Adrenal gland (tissue), 12 donors: ENCODE results near the gene PPIL4. TPM values are rescaled to one million over a fixed set of nuclear protein-coding genes. Genes with fewer than 3 reads are reported as not detected.

ENCODE experiments used
- DNase-seq, 7 donors: peaks; one replicate each; pipeline ENCODE4 v3.0.0-alpha.2; 2019 to 2020
- H3K27ac ChIP-seq, 5 donors: fragments of 200-600 bp; sonication (generic) in 4 of 5; 1 replicate in 3 of 5; 2 replicates in 2 of 5; pipeline versions ENCODE4 v1.5.1 to v1.8.0; 2016 to 2020; ENCODE audit warnings: mild to moderate bottlenecking in 1 of 5
- H3K27me3 ChIP-seq: fragments of 200-600 bp; 2 replicates; pipeline ENCODE4 v1.8.0; 2021
- H3K36me3 ChIP-seq, 2 donors: fragments of 200-600 bp; replicated peaks in 1 of 2; 1 replicate in 1 of 2; 2 replicates in 1 of 2; pipeline versions ENCODE4 v1.5.1 to v1.8.0; 2018 to 2022
- H3K4me1 ChIP-seq, 2 donors: fragments of 200-600 bp; replicated peaks in 1 of 2; 1 replicate in 1 of 2; 2 replicates in 1 of 2; pipeline versions ENCODE4 v1.5.1 to v1.8.0; 2018 to 2021
- H3K4me3 ChIP-seq, 4 donors: fragments of 200-600 bp; sonication (generic) in 3 of 4; one replicate each; pipeline ENCODE4 v1.5.1; 2016 to 2018
- H3K9me3 ChIP-seq, 3 donors: fragments of 200-600 bp; sonication (generic) in 1 of 3; replicated peaks in 1 of 3; 1 replicate in 2 of 3; 2 replicates in 1 of 3; pipeline versions ENCODE4 v1.5.1 to v1.8.0; 2016 to 2021
- CTCF ChIP-seq, 6 experiments: fragments of 450-650 bp in 4 of 6; fragments of 200-600 bp in 2 of 6; sonication (generic) in 1 of 6; IDR thresholded peaks; 1 replicate in 5 of 6; 2 replicates in 1 of 6; pipeline versions ENCODE4 v1.5.1 to v1.8.0; 2016 to 2021; ENCODE audit warnings: antibody characterized with exemption in 6 of 6, mild to moderate bottlenecking in 2 of 6, moderate library complexity in 1 of 6
- POLR2A ChIP-seq, 2 donors: fragments of 450-650 bp; IDR thresholded peaks; one replicate each; pipeline ENCODE4 v1.6.1; 2017; ENCODE audit warnings: antibody characterized with exemption in 2 of 2, mild to moderate bottlenecking in 2 of 2, moderate library complexity in 1 of 2
- WGBS, 4 donors: extraction: QIAGEN DNeasy Blood & Tissue Kit in 2 of 4; methylation state at CpG; one replicate each; pipeline versions ENCODE4 v1.1.5 to v1.1.7; 2013 to 2017; 5-methylcytosine and 5-hydroxymethylcytosine counted together
- intact Hi-C, 2 donors: fragments of 100-400 bp; cut with DNase I; formaldehyde crosslinking; loops; one replicate each; pipeline versions ENCODE4 v1.14.1 to v1.15.0; 2022 to 2023
- polyA plus RNA-seq, 3 donors: library from polyadenylated mRNA; stranded (reverse); fragments of 200-250 nt in 2 of 3; fragments of 350-450 nt in 1 of 3; fragmentation: Illumina TruSeq in 1 of 3; extraction: RNeasy Lipid Tissue Mini Kit (QIAGEN cat#74804) in 1 of 3; gene quantifications; one replicate each; pipeline ENCODE4 v1.2.3, GENCODE V29; 2013 to 2014
- total RNA-seq, 9 donors: library from RNA; depleted of rRNA in 4 of 9; stranded (reverse); fragments of >200 nt in 4 of 9; fragments of 120-200 nt in 1 of 9; fragmentation: NEBNext Ultra II Directional in 1 of 9; extraction: Animal tissue kit (Norgen Biotek cat#: 25700) in 1 of 9; gene quantifications; one replicate each; pipeline versions ENCODE4 v1.1.0 to v1.2.4, GENCODE V29; 2013 to 2023
- donor health status: healthy with polysubstance abuse.
- donor health status: Bipolar disorder and iron deficiency.
- donor health status: DM: yes; HTN: yes; CAD: no.
- donor health status: DM: no; HTN: no; CAD: no.
- donor health status: DM: no; HTN: no; CAD: no.
- donor health status: DM: yes; HTN: yes; CAD: no.

PPIL4 gene
- total and polyA plus RNA-seq, 12 donors, result 15.1 to 56.9 (median 25.8) TPM

GRCh38 chr6:149492798-149493343 lies 53.0 kb downstream of the PPIL4 start:
- TF ChIP-seq CTCF (IDR thresholded peaks at IDR 0.05) (no peak), POLR2A (IDR thresholded peaks at IDR 0.05) (no peak)
- intact Hi-C loops, result no loop called here
- WGBS, 4 donors, result 90 to 98% (median 91%) methylated on average over 4 of the region's 4 CpGs
- H3K4me1 ChIP-seq, result no peaks in the 10 kb centered on the region
- H3K27ac ChIP-seq, result no peak overlapping the region
- DNase-seq, result no peak
- no peak overlapping the region for H3K4me3 ChIP-seq
- H3K27me3 ChIP-seq, result no peaks in the 10 kb centered on the region
- no peaks in the 10 kb centered on the region for H3K36me3 ChIP-seq
- no peaks in the 10 kb centered on the region for H3K9me3 ChIP-seq

- Histone ChIP-seq H3K9me3 (no peaks in the 10 kb centered on the region), H3K27me3 (no peaks in the 10 kb centered on the region), H3K4me1 (no peaks in the 10 kb centered on the region), H3K4me3 (no peak overlapping the region), H3K27ac (no peak overlapping the region), H3K36me3 (no peaks in the 10 kb centered on the region)
- WGBS, 4 donors, result 85 to 92% (median 89%) methylated on average over 4 of the region's 4 CpGs
- no peak for DNase-seq
- intact Hi-C loops, result no loop called here
- TF ChIP-seq CTCF (IDR thresholded peaks at IDR 0.05) (no peak), POLR2A (IDR thresholded peaks at IDR 0.05) (no peak)
Measured at GRCh38 chr6:149489967-149490366, 55.9 kb downstream of the PPIL4 start.

- Histone ChIP-seq H3K9me3 (no peaks in the 10 kb centered on the region), H3K27me3 (no peaks in the 10 kb centered on the region), H3K27ac (no peak overlapping the region), H3K4me1 (no peaks in the 10 kb centered on the region), H3K4me3 (no peak overlapping the region), H3K36me3 (no peaks in the 10 kb centered on the region)
- intact Hi-C loops, result no loop called here
- DNase-seq, result no peak
- WGBS, 4 donors, result 56 to 73% (median 68%) methylated on average over 3 of the region's 3 CpGs
- TF ChIP-seq CTCF (IDR thresholded peaks at IDR 0.05) (no peak), POLR2A (IDR thresholded peaks at IDR 0.05) (no peak)
Measured at GRCh38 chr6:149488815-149489214, 57.0 kb downstream of the PPIL4 start.

- Histone ChIP-seq H3K4me1 (no peaks in the 10 kb centered on the region), H3K27ac (no peak overlapping the region), H3K36me3 (no peaks in the 10 kb centered on the region), H3K4me3 (no peak overlapping the region), H3K27me3 (no peaks in the 10 kb centered on the region), H3K9me3 (no peaks in the 10 kb centered on the region)
- WGBS, 4 donors, result 84 to 93% (median 90%) methylated on average over 4 of the region's 4 CpGs
- intact Hi-C loops, result no loop called here
- no peak for DNase-seq
- TF ChIP-seq POLR2A (IDR thresholded peaks at IDR 0.05) (no peak), CTCF (IDR thresholded peaks at IDR 0.05) (no peak)
Measured at GRCh38 chr6:149487316-149487715, 58.5 kb downstream of the PPIL4 start.
